Stimulated activated CD4-positive, alpha-beta T cell treated with anti-CD3 and anti-CD28 coated beads, Interleukin-12 subunit alpha, Interleukin-12 subunit beta, amount 100 ng/mL, for 4 hours (primary cell): Measurements from ENCODE around the gene SNCA.

Experiments used
- DNase-seq: peaks from one replicate; pipeline ENCODE4 v3.0.0-alpha.2; 2020

Gene SNCA

DNA sequence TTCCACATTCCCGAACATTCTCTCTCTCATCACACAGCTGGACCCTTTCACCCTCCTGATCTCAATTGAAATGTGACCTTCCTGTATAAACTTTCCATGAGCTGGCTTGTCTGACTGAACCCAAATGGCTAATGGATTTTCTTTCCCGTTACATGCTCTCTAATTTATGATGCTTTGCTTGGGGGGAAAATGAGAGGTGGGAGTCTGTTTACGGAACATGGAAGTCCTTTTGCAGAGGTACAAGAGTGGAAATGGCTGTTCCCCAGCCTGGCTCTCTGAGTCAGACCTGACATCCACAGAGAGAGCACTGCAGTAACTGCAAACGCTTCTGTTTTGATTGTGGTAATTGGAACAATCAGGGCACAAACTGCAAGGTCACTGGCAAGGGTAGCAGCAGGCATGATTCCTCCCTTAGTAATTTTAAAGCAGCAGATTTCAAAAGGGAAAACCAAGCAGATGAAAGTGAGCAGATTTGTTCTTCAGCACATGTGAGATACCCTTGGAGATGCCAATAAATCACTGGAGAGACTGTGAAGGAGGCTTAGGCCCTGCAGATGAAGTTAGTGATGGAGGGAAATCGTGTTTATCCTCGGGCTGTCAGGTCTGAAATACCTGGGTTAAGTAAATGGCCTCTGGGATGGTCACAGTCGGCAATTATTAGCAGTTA, 83.9 kb downstream of the SNCA start:
- DNase-seq = no peak

DNA sequence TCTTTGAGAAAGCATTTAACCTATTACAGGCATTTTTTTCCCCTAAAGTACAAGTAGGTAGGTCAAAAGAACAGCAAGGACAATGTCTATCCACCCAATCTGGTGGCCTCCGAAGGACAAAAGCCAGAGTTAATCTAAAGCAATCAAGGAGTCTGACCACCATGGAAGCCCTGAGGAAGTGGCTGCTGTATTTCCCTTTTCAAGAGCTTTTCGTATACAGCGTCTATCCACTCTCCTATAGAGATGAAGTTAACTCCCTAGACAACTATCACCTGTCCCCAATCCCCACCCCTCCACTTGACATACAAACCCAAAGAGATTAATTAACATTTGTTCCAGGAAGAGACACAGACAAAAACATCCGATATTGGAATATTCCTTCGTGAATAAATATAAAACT, 85.5 kb downstream of the SNCA start:
- no peak for DNase-seq

DNA sequence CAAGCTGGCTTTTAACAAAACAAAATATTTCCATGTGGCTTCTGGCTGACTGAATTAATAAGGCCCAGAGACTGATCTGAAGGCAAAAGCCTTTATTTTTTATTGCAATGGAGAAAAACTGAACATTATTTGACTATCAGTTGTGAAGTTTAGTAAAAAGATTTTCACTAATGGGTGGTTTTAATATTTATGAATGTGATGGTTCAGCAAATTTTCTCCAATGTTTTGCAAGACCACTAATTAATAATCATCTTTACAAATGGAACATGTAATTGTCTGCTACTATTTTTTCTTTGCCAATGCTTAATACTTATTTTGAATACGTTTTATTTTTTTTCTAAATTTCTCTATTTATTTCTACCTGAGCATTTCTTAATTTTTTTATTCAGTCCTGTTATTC, 90.6 kb downstream of the SNCA start:
- DNase-seq = no peak

DNA sequence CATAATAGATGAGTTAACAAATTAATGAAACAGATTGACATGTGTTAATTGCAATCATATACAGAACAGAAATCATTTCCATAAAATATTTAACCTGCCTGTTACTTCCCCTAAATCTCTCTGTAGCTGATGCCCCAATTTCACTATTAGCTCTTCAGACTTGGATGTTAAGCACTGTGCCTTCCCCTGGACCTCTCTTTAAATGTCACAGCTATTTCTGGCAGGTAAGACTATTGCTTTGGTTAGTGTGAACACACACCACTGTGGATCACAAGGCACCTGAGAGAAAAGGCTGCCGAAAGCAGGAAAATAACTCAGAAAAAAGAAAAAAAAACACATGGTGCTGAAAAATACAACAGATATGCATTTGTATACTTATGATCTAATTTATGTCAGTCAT, 91.3 kb downstream of the SNCA start:
- no peak for DNase-seq

DNA sequence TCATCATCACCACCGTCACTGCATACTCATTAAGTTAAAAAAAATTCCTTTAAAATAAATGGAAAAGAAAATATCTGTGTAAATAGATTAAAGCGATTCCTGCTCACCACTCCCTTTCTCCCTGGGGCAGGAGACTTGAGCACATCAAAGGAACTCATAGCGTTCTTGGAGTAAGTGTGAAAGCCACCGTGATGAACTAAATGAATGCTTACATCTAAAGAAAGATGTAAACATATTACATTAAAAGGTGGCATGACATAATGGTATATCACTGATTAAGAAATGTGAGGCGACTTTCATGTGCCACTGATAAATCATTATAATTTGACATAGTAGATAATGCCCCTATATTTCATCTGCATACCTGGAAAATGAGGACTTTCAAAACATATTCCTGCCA, 92.0 kb downstream of the SNCA start:
- no peak for DNase-seq

DNA sequence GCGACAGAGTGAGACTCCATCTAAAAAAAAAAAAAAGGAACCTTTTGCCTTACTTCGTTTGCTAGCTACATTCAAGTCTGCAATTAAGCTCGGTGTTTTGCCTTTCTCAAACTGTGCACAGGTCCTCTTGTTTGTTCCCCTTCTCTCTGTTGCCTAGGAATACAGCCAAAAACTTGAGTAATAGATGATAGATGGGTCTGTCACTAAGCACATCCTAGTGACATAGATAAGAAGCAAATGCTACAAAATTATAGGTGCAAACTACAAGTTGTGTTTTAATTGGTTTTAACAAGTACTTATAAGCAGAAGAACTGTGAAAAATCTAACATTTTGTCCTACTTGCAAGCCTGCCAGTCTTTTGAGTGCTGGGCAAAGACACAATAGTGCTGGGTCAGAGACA, 95.2 kb downstream of the SNCA start:
- DNase-seq = no peak

DNA sequence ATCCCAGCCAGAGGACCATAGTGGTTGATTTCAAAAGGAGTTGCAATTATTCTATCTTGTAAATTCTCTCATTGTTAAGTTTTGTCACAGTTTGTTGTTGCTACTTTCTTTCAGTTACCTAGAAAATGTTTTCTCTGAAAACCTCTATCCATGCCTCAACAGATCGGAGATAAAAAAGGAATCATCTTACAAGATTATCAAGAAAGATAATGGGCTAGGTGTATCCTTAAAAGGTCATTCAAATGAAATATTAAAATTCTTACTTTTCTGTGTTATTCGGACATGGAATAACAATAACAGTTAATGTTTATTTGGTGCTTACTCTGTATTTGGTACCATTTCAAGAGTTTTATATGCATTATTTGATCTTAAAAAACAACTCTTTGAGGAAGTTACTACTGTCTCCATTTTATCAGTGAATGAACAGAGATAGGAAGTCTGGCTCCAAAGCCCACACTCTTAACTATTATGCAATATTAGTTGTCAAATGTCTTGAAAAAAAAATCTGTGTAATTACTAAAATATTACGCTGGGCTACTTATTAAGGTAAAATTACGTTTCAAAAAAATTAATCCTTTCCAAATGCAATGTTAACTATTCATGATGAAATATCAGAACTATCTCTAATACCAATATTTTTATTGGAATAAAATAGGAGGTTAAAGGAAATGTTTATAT, 97.5 kb downstream of the SNCA start:
- no peak for DNase-seq

DNA sequence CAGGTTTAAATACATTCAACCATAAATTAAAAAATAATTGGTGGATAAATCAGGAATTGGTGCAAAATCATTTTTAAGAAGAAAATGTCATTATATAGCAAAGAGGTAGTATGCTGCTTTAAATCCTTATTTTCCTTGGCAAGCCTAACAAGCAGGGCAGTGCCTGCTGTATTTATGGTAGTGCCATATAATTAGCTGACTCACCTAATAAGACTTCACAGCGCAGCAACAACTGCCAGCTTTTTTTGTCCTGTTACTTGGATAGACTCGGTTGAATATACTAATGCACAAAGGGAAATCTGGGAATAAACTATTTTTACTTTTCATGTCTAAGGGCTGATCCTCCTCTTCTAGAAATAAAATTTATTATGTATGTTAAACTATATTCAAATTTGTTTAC, 99.1 kb downstream of the SNCA start:
- no peak for DNase-seq

DNA sequence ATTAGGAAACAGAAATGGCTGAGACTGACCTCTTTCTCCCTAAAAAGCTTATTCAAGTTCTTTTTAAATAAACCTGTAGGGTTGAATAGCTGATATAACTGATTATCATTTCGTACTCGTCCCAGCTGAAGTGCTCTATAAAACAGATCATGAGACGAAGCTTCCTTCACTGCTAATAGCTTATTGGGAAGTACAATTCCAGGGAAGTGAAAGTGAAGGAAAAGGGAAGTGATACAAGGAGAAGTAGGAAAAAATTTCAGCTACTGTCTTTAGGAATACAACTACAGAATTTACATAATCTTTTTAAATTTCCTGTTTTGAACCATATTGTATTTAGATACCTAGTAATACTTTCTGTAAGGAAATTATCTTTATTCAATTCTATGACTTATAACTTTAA, 103.0 kb downstream of the SNCA start:
- DNase-seq = no peak

DNA sequence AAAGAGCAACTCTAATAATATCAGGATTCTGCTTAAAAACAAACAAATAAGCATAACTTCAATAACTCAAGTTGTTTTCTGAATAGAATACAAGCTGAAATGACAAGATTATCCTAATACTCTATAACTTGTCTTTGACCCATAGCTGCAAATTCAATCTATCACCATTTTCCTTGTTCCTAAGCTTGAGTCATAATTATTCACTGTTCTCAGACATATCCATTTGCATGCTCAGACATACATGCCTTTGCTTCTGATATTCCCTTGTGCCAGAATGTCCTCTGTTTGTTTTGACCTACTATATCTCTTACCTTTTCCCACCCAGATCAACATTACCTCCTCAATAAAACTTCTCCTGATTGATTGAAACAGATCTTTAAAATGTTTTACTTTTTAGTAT, 109.7 kb downstream of the SNCA start:
- DNase-seq = no peak

DNA sequence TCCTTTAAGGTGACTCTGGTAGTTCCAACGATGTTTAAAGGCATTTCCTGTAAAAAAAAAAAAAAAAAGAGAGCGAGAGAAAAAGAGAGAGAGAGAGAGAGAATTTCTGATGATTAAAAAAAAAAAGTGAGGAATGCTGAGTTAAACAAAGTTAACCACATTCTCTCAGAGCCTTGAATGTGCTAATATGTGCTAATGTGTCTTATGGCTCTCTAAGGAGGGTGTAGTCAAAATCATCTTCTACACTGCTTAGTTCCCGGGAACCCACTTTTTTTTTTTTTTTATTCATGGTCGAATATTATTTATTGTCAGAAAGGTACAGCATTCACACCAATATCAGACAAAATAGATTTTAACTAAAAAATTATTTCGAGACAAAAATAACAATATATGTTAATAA, 111.7 kb downstream of the SNCA start:
- no peak for DNase-seq

DNA sequence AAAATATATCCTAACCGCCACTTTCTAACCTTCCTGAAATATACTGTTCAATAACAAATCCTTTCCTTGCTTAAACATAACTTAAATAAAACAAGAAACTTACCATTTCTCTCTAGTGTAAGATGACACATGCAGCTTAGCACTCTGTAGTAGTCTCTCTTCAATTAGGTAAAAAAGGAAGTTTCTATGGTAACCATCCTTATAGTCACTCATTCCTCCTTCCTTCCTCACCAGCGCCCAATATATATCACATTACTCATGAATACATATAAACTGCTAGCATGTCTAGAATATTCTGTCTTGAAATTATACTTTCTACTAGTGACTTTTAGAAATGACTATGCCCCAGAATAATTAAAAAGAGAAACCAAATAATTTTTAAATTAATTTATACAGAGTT, 112.2 kb downstream of the SNCA start:
- DNase-seq = no peak

DNA sequence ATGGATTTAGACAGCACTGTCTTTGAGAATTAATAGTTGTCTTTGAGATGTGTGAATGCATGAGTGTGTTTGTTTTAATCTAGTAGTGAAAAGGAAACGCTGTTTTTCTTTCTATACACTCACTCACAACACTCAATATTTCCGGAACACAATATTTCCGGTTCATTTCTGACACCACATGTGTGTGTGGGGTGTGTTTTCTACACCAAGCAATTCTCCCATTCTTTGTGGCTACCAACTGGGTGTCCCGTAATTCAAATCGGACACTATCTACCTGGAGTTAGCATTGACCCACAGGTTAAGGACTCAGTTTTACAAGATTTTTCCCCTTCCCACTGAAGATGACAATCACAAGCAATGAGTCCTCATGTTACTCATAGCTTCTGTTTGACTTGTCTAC, 113.9 kb downstream of the SNCA start:
- no peak for DNase-seq

DNA sequence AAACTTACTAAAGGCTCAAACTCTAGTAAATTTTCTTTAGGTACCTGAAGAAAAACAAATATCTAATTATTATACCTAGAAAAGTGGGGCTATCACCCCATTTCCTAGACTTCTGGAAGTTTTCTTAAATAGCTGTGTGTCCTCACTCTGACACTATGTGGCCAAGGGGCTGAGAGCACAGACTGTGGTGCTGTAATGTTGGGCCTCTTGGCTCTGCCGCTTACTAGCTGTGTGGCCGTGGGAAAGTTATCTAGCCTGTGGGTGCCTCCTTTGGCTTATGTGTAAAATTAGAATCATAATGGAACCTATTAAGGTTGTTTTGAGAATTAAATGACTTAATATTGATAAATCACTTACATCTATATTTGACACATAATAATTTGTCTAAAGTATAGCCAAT, 114.4 kb downstream of the SNCA start:
- DNase-seq = no peak

DNA sequence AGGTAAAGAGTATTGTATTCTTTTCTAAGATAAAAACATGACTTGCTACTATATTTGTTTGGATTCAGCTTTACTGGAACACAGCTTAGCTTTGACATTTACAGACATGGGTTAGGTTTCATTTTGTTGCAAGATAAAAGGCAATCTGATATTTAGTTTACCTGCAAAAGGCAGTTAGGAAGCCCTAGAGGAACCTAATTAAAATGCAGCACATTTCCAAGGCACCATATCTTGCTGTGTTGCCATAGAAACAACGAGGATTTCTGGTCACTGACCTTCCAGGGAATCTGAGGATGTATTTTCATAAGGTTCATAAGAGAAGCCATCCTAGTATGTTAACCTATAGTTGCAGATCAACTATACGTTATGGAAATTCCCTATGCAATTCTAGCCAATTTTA, 116.0 kb downstream of the SNCA start:
- DNase-seq = no peak

DNA sequence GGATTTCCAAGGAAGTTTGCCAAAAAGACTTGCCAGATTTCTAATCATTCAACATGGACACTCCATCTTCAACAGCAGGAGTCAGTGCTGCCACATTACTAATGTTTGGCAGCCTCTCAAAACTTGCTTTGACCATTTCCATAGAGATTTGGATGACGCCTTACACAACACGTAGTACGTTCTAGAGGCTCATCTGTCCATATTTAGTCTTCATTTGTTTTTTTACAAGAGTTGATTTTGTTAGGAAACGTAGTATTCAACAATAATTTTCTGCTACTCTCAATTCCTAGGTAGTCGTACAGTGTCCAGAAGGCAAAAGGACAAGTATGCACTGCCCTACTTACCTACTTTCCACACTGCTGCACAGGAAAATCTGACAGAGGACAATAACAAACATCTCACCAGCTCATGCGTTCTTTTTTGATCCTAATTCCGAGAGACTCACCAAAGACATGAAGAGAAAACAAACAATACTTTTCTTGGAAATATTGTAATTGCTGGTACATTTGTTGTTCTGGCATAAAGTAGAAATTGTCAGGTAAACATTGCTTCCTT, 117.3 kb downstream of the SNCA start:
- DNase-seq = no peak

DNA sequence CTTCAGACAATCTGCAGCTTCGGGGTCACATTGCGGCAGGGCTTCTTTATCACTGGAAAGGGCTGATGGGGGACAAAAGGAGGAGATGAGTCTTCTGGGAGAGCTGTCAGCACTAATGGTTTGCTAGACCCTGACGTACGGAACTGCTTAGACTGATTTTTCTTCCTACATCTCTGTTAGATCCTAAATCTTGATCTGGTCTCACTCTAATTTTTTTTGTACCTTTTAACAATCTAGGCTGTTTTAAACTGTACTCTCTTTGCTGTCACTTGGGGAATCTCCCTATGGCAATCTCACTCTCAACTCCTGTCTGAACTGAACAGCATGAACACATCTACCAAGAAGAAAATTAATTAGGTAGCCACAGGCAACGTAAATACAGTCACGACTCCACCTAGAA, 120.1 kb downstream of the SNCA start:
- DNase-seq = no peak

DNA sequence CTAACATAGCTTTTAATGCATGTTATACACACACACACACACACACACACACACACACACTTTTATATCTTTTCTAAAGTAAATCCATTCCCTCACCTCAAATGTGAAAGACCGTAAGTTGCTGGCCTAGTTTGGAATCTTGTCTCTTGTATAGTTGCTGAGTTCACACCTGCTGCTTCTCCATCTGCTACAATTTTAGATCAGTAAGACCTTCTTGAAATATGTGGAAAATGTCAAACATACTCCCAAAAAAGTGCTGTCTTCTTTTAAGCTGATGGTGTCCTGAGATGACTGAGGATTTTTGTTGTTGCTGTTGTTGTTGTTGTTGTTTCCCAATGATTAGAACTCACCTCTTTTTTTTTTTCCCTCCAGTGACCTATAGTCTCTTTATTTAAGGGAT, 121.3 kb downstream of the SNCA start:
- no peak for DNase-seq

DNA sequence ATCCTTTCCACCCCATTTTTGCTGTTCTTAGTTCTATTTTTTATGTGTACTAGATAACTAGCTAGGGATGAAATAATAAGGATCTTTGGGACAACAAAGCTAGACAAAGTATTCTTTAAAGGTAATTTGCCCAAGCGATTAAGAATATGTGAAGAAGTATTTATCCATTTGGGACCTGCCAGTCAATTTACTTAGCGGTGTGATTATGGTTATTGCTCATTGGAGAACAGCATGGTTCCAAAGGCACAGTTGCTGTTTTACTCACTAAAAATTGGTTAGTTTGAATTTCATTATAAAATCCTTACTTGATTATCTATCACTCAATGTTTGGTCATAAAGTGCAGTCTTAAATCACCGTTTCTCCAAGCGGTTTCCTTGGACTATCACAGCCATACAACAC, 124.1 kb downstream of the SNCA start:
- DNase-seq = no peak

DNA sequence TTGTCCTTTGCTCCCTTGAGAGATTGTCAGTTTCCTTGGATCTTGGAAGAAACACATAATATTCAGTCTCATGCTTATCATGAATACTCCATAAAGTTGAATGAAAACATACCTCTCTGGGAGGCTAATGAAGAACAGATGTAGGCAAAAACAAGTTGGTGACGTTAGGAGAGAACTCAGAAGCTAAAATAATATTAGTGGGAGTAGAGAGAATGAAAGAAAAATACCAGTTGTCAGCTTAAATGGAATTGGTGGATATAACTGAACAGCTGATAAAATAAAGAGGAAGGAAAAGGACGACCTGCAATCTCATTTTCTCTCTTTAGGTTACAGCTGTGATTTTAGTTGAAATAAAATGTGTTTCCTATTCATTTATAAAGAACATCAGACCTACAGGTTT, 124.8 kb downstream of the SNCA start:
- DNase-seq = no peak

DNA sequence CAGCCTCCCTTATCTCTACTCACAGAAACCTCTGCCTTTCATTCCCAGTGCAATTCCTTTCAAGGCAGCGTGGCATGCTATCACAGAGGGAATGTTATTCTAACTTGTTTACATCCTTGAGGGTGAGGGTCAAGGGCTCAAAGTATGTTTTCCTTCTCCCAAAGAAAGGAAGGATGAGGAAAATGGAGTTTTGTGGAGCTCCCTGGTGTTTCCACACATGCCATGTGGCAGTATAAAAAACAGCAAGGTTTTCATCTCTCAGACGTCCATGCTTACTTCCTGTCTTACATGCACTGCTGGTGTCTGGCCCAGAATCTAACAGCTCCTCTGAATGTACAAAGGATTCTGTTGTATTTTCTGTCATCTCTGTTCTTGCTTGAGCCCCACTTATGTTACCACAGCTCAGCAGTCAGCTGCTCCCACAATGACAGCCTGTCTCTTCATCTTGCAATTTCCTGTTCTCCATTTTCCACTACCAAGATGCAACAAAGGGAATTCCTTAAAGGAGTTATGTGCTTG, 128.0 kb downstream of the SNCA start:
- no peak for DNase-seq

DNA sequence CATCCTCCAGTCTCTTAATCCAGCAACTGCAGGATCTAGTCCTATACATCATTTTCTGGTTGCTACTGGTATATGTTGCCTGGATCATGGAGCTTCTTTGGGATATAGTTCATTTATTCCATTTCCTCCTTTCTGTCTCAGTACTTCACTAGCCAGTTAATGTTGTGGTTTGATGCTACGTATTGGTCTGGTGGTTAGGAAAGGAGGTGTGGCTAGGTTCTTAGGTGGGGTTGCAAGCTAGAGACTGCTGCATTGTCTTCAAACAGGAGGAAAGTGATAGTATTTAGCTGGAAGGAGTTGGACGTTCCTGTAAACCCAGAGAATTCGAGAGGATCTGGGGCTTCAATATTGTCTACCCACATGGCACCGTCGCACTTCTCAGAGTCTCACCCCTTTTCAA, 129.5 kb downstream of the SNCA start:
- no peak for DNase-seq

DNA sequence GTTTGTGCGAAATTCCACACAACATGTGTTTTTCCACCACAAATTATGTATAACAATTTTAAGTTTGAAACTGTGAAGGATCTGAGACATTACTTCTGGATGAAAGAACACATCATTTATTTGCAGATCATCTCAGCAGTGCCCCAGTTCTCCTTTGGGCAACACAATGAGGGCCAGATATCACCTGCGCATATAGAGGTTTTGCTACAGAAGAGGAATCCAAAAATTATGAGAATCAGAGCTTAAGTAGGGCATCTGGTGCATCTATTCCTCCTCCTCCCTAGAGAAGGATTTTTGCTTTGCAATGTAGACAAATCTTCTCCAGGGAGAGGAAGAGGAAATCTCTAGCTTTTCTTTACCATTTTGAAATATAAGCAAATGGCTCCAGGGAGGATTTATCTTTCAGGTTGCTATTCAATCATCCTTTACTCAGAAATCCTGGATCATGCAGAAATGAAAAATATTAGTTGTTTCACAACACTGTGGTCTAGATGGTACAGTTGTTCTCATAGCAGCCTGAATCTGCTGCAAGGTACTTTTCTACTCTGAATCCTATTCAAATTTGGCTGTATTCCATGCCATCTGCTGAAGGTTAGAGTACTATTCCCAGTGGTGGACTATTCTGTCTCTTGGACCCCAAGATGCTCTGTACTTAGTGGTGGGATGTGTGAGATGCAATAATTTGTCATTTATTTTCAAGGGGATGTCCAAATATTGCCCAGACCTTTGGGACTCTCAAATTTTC, 132.1 kb downstream of the SNCA start:
- no peak for DNase-seq
